H1 (cell line): ENCODE results near the gene PAXX. TPM values are rescaled to one million over a fixed set of nuclear protein-coding genes. Genes with fewer than 3 reads are reported as not detected.

ENCODE experiments used
- RXRA ChIP-seq: IDR thresholded peaks from 2 replicates; pipeline ENCODE4 v1.6.1; 2011; ENCODE audit warnings: low read depth, mild to moderate bottlenecking, low read length, moderate library complexity; ENCODE audit not compliant: insufficient read depth
- SP2 ChIP-seq: IDR thresholded peaks from 2 replicates; pipeline ENCODE4 v1.6.1; 2012; ENCODE audit warnings: mild to moderate bottlenecking, low read length, inconsistent platforms
- polyA plus RNA-seq, 7 experiments: library from polyadenylated mRNA; depleted of rRNA in 3 of 7; stranded (reverse) in 5 of 7; unstranded in 2 of 7; fragments of >200 nt in 5 of 7; fragments of 200-250 nt in 2 of 7; gene quantifications; 1 replicate in 5 of 7; 2 replicates in 1 of 7; 4 replicates in 1 of 7; pipeline versions ENCODE4 v1.2.1 to v1.2.3, GENCODE V29; 2011 to 2013; ENCODE audit warnings: missing spikeins in 2 of 7, mixed read lengths in 2 of 7
- total RNA-seq: library from RNA; stranded (reverse); fragmentation: NEBNext Ultra II Directional; extraction: Animal tissue kit (Norgen Biotek cat#: 25700); gene quantifications from 2 replicates; pipeline ENCODE4 v1.2.1, GENCODE V29; 2021
- TF ChIP-seq, protein P1 (sequence below): fragments of 300-600 bp; sonication (generic); IDR thresholded peaks from 2 replicates; pipeline ENCODE4 v1.7.1; 2012; ENCODE audit warnings: low read length, moderate library complexity, mild to moderate bottlenecking, inconsistent platforms; ENCODE audit not compliant: insufficient replicate concordance
- TF ChIP-seq, protein P2 (sequence below): IDR thresholded peaks from 2 replicates; pipeline ENCODE4 v1.6.1; 2012; ENCODE audit warnings: inconsistent platforms

The PAXX gene
- total and polyA plus RNA-seq, 2 of the 8 experiments (the other 6 are each of a cell fraction or from before 2014, with no cell fraction given): 43.4 to 45.9 TPM

DNA sequence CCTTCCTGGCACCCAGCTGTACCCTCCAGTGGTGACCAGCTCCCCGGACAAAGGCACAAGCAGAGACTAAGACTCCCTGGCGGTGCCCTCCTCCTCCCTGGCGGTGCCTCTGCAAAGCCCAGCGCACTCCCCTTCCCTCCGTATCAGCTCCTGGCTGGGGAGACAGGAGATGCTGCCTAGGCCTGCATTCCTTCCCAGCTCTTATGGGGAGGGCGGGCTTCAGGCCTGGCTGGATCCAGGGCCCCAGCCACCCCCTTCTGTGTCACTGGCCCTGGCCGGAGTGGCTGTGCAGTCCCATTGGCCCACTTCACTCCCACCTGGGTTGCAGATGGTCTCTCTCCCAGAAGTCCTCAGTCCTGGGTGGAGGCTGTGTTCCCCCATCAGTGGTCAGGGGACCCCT is 33.7 kb upstream of the PAXX start (continued):
- TF ChIP-seq, protein P1, sequence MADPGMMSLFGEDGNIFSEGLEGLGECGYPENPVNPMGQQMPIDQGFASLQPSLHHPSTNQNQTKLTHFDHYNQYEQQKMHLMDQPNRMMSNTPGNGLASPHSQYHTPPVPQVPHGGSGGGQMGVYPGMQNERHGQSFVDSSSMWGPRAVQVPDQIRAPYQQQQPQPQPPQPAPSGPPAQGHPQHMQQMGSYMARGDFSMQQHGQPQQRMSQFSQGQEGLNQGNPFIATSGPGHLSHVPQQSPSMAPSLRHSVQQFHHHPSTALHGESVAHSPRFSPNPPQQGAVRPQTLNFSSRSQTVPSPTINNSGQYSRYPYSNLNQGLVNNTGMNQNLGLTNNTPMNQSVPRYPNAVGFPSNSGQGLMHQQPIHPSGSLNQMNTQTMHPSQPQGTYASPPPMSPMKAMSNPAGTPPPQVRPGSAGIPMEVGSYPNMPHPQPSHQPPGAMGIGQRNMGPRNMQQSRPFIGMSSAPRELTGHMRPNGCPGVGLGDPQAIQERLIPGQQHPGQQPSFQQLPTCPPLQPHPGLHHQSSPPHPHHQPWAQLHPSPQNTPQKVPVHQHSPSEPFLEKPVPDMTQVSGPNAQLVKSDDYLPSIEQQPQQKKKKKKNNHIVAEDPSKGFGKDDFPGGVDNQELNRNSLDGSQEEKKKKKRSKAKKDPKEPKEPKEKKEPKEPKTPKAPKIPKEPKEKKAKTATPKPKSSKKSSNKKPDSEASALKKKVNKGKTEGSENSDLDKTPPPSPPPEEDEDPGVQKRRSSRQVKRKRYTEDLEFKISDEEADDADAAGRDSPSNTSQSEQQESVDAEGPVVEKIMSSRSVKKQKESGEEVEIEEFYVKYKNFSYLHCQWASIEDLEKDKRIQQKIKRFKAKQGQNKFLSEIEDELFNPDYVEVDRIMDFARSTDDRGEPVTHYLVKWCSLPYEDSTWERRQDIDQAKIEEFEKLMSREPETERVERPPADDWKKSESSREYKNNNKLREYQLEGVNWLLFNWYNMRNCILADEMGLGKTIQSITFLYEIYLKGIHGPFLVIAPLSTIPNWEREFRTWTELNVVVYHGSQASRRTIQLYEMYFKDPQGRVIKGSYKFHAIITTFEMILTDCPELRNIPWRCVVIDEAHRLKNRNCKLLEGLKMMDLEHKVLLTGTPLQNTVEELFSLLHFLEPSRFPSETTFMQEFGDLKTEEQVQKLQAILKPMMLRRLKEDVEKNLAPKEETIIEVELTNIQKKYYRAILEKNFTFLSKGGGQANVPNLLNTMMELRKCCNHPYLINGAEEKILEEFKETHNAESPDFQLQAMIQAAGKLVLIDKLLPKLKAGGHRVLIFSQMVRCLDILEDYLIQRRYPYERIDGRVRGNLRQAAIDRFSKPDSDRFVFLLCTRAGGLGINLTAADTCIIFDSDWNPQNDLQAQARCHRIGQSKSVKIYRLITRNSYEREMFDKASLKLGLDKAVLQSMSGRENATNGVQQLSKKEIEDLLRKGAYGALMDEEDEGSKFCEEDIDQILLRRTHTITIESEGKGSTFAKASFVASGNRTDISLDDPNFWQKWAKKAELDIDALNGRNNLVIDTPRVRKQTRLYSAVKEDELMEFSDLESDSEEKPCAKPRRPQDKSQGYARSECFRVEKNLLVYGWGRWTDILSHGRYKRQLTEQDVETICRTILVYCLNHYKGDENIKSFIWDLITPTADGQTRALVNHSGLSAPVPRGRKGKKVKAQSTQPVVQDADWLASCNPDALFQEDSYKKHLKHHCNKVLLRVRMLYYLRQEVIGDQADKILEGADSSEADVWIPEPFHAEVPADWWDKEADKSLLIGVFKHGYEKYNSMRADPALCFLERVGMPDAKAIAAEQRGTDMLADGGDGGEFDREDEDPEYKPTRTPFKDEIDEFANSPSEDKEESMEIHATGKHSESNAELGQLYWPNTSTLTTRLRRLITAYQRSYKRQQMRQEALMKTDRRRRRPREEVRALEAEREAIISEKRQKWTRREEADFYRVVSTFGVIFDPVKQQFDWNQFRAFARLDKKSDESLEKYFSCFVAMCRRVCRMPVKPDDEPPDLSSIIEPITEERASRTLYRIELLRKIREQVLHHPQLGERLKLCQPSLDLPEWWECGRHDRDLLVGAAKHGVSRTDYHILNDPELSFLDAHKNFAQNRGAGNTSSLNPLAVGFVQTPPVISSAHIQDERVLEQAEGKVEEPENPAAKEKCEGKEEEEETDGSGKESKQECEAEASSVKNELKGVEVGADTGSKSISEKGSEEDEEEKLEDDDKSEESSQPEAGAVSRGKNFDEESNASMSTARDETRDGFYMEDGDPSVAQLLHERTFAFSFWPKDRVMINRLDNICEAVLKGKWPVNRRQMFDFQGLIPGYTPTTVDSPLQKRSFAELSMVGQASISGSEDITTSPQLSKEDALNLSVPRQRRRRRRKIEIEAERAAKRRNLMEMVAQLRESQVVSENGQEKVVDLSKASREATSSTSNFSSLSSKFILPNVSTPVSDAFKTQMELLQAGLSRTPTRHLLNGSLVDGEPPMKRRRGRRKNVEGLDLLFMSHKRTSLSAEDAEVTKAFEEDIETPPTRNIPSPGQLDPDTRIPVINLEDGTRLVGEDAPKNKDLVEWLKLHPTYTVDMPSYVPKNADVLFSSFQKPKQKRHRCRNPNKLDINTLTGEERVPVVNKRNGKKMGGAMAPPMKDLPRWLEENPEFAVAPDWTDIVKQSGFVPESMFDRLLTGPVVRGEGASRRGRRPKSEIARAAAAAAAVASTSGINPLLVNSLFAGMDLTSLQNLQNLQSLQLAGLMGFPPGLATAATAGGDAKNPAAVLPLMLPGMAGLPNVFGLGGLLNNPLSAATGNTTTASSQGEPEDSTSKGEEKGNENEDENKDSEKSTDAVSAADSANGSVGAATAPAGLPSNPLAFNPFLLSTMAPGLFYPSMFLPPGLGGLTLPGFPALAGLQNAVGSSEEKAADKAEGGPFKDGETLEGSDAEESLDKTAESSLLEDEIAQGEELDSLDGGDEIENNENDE: no peak
- TF ChIP-seq SP2: no peak
- TF ChIP-seq RXRA: no peak
- TF ChIP-seq, protein P2, sequence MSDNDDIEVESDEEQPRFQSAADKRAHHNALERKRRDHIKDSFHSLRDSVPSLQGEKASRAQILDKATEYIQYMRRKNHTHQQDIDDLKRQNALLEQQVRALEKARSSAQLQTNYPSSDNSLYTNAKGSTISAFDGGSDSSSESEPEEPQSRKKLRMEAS: no peak
